Vagina (tissue), 2 donors: ENCODE measurements around the gene GALNT6. TPM values are rescaled to one million over a fixed set of nuclear protein-coding genes. Genes with fewer than 3 reads are reported as not detected.

Source experiments
- DNase-seq, 2 donors: peaks; one replicate each; pipeline ENCODE4 v3.0.0-alpha.2; 2017; ENCODE audit errors: extremely low spot score in 2 of 2
- H3K27ac ChIP-seq: fragments of 200-600 bp; sonication (generic); one replicate; pipeline ENCODE4 v1.5.1; 2019
- H3K27me3 ChIP-seq: fragments of 200-600 bp; sonication (generic); one replicate; pipeline ENCODE4 v1.5.1; 2019
- H3K36me3 ChIP-seq, 2 donors: fragments of 200-600 bp; sonication (generic); one replicate each; pipeline ENCODE4 v1.5.1; 2017 to 2019
- H3K4me1 ChIP-seq: fragments of 200-600 bp; sonication (generic); one replicate; pipeline ENCODE4 v1.5.1; 2019
- H3K4me3 ChIP-seq, 2 donors: fragments of 200-600 bp; sonication (generic); 1 replicate in 1 of 2; 2 replicates in 1 of 2; pipeline ENCODE4 v1.5.1; 2016 to 2019
- H3K9me3 ChIP-seq: fragments of 200-600 bp; sonication (generic); one replicate; pipeline ENCODE4 v1.5.1; 2019
- POLR2A ChIP-seq, 2 donors: fragments of 450-650 bp; IDR thresholded peaks; one replicate each; pipeline ENCODE4 v1.6.1; 2017; ENCODE audit warnings: antibody characterized with exemption in 2 of 2, mild to moderate bottlenecking in 2 of 2, moderate library complexity in 2 of 2
- POLR2AphosphoS5 ChIP-seq, 2 donors: sonication (generic); formaldehyde crosslinking; IDR thresholded peaks; one replicate each; pipeline ENCODE4 v1.9.0; 2017; ENCODE audit warnings: antibody characterized with exemption in 2 of 2, mild to moderate bottlenecking in 2 of 2, low read depth in 1 of 2; ENCODE audit not compliant: insufficient read depth in 1 of 2
- intact Hi-C: fragments of 100-400 bp; cut with DNase I; formaldehyde crosslinking; loops from one replicate; pipeline ENCODE4 v1.15.1; 2023
- total RNA-seq: library from RNA; depleted of rRNA; stranded (reverse); fragments of >200 nt; gene quantifications from one replicate; pipeline ENCODE4 v1.2.3, GENCODE V29; 2016
- TF ChIP-seq, protein P1 (sequence below), 3 experiments: fragments of 450-650 bp in 2 of 3; fragments of 200-600 bp in 1 of 3; sonication (generic) in 1 of 3; IDR thresholded peaks; one replicate each; pipeline ENCODE4 v1.5.1; 2017 to 2019; ENCODE audit warnings: antibody characterized with exemption in 3 of 3, mild to moderate bottlenecking in 2 of 3, moderate library complexity in 2 of 3

GALNT6 gene
- total RNA-seq, 1 donor from 2014 or later = 12.5 TPM

DNA sequence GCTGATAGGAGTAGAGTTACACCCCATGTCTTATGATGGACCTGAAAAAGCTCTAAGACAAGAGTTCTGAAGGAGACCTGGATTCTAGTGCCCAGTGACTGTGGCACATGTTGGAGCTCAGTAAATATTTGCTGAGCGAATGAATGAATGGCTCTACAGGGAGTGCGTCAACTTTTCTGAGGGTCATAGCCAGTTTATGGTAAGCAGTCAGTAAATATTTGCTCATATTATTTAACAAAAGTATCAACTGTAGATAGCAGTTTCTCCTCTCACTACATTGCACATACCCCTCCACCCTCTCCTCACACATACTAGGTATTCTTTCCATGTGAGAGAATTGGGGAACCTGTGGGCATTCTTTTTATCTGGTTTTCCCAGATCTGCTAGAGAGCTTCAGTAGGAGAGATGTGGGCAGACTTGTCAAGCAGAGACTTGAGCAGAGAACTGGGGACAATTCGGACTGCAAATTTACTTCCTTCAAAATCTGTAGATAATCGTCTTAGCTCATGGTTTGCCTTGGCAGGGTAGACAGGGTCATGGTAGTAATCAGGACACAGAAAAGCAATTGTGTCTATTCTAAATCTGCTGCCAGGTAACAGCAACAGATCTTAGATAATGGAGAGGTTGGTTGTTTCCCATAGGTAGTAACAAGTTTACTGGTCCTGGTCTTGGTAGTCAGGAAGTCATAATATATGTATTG is 39.1 kb upstream of the GALNT6 start:
- no peaks in the 10 kb centered on the region for H3K9me3 ChIP-seq
- no peaks in the 10 kb centered on the region for H3K4me1 ChIP-seq
- DNase-seq = no peak
- no peak overlapping the region for H3K4me3 ChIP-seq
- intact Hi-C loops = no loop called here
- no peak overlapping the region for H3K27ac ChIP-seq
- no peaks in the 10 kb centered on the region for H3K27me3 ChIP-seq
- TF ChIP-seq, protein P1, sequence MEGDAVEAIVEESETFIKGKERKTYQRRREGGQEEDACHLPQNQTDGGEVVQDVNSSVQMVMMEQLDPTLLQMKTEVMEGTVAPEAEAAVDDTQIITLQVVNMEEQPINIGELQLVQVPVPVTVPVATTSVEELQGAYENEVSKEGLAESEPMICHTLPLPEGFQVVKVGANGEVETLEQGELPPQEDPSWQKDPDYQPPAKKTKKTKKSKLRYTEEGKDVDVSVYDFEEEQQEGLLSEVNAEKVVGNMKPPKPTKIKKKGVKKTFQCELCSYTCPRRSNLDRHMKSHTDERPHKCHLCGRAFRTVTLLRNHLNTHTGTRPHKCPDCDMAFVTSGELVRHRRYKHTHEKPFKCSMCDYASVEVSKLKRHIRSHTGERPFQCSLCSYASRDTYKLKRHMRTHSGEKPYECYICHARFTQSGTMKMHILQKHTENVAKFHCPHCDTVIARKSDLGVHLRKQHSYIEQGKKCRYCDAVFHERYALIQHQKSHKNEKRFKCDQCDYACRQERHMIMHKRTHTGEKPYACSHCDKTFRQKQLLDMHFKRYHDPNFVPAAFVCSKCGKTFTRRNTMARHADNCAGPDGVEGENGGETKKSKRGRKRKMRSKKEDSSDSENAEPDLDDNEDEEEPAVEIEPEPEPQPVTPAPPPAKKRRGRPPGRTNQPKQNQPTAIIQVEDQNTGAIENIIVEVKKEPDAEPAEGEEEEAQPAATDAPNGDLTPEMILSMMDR (IDR thresholded peaks at IDR 0.05) = no peak
- TF ChIP-seq POLR2A (IDR thresholded peaks at IDR 0.05) (no peak), POLR2AphosphoS5 (IDR thresholded peaks at IDR 0.05; ENCODE audit: insufficient read depth in 1 of 2, low read depth in 1 of 2) (no peak)
- H3K36me3 ChIP-seq = no peaks in the 10 kb centered on the region

DNA sequence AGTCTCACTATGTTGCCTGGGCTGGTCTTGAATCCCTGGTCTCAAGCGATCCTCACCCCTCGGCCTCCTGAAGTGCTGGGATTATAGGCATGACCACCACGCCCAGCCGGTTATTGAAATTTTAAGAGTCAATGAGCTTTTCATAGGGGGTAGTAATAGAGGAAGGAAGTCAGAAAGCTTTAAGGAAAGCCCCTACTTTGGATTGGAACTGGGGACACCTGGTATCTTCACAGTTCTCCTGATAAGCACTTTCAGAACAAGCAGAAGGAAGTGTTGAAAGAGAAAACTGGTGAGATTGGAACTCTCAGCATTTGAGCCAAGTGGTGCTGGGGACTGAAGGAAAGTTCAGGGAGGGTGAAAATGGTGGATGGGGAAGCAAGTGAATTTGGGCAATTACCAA is 38.5 kb upstream of the GALNT6 start:
- no peaks in the 10 kb centered on the region for H3K9me3 ChIP-seq
- intact Hi-C loops = no loop called here
- no peak for DNase-seq
- no peak overlapping the region for H3K4me3 ChIP-seq
- no peaks in the 10 kb centered on the region for H3K36me3 ChIP-seq
- H3K27ac ChIP-seq = no peak overlapping the region
- peaks cover 6% of the 10 kb centered on the region for H3K4me1 ChIP-seq
- TF ChIP-seq POLR2A (IDR thresholded peaks at IDR 0.05) = no peak
- no peak for TF ChIP-seq POLR2AphosphoS5 (IDR thresholded peaks at IDR 0.05; ENCODE audit: insufficient read depth in 1 of 2, low read depth in 1 of 2)
- TF ChIP-seq, protein P1 (IDR thresholded peaks at IDR 0.05) = no peak
- no peaks in the 10 kb centered on the region for H3K27me3 ChIP-seq

DNA sequence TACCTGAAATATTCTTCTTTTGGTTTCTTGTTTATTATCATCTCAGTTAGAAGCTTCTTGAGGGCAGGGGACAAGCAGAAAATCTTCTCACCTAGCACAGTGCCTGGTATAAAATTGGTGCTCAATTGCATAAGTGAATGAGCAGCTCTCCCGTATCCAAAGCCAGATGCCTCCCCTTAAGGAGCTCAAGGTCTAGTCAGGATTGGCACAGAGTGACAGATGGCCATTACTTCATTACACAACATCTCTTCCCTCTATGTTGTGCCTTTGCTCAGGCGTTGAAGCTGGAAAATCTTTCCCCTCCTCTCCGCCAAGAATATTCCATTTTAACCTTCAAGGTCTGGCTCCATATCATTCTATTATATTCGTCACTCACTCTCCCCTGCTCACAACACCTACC is 37.0 kb upstream of the GALNT6 start:
- Histone ChIP-seq H3K27ac (no peak overlapping the region), H3K4me1 (peaks cover 12% of the 10 kb centered on the region), H3K27me3 (no peaks in the 10 kb centered on the region), H3K4me3 (no peak overlapping the region), H3K36me3 (no peaks in the 10 kb centered on the region), H3K9me3 (no peaks in the 10 kb centered on the region)
- no peak for DNase-seq
- TF ChIP-seq POLR2A (IDR thresholded peaks at IDR 0.05) = no peak
- intact Hi-C loops = no loop called here

DNA sequence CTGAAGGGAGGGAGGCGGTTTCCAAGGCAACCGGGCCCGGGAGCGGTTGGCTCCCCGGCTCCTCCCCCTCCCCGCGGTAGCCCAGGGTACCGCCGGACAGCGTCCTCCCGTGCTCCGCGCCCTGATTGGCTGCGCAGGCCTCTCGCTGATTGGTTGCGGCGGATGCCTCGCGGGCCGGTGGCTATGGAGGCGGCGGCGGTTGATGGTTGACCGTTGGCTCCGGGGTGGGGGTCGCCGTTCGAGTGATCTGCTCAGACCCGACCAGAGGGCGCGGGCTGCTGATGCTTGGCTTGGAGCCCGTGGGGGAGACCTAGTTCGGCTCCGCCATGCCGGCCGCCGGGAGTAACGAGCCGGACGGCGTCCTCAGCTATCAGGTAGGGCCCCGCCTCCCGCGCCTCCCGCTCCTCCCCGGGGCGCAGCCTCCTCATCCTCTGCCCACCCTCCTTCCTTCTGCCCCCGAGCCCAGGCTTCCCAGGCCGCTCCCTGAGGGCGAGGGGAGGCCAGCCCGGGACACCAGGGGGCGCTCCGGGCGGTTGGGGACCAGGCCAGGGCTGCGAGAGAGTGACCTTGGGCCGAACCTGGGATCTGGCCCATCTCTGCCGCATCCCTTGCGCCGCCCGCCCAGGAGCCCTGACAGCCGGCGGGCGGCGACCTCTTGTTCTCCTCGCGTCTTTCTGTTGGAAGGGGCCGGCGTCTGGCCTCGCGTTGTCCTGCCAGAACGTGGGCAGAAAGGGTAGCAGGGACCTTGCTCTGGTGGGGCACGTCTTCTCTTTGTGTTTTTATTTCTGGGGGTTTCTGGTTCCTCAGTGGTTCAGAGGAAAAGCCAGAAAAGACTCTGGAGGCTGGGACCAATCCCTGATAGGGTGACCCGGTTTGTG is 33.7 kb upstream of the GALNT6 start, which contains the start of gene SLC4A8:
TSS of gene SLC4A8 (plus strand) at position 170 of the 878 bp plus-strand sequence. CDS start at position 327, 157 bp downstream.
- intact Hi-C loops = no loop called here
- DNase-seq = no peak

DNA sequence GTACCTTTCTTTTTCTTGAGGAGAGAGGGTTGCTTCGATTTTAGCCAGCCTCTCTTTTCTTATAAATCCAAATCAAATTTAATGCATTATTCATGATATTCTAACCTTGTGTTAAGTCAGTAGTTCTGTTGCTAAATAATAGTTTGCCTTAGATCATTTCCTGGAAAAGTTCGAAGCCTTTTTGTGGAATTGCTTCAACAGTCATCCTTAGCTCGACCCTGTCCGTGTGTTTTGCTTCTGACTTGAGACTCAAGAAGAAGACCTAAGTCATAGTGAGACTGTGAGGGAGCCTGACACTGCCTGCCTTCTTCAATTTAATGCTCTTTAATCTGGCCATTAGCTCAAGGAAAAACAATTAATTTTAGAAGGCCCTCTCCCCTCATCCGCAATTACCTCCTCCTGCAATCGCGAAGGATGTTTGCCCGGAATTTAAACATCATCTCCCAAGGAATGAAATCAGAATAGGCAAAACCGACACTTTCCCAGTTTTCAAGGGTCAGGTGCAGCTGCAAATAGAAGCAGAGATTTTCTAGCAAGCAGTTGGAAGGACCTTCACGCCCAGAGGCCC is 33.0 kb upstream of the GALNT6 start:
- Histone ChIP-seq H3K4me3 (peak overlapping the region; percentile 54 to 59), H3K27me3 (no peaks in the 10 kb centered on the region), H3K9me3 (no peaks in the 10 kb centered on the region), H3K4me1 (peaks cover 12% of the 10 kb centered on the region), H3K36me3 (no peaks in the 10 kb centered on the region), H3K27ac (no peak overlapping the region)
- DNase-seq = no peak
- intact Hi-C loops = no loop called here
- TF ChIP-seq, protein P1 (IDR thresholded peaks at IDR 0.05) = no peak
- TF ChIP-seq POLR2AphosphoS5 (IDR thresholded peaks at IDR 0.05; ENCODE audit: insufficient read depth in 1 of 2, low read depth in 1 of 2) = no peak
- TF ChIP-seq POLR2A (IDR thresholded peaks at IDR 0.05) = no peak

More for the DNA sequence above, 33.7 kb upstream of the GALNT6 start, which contains the start of gene SLC4A8:
- Histone ChIP-seq H3K27me3 (no peaks in the 10 kb centered on the region), H3K4me3 (peak within 1 kb of the TSS; percentile 54 to 59), H3K36me3 (no peaks in the 10 kb centered on the region), H3K27ac (no peak within 1 kb of the TSS), H3K9me3 (no peaks in the 10 kb centered on the region), H3K4me1 (peaks cover 12% of the 10 kb centered on the region)
- TF ChIP-seq, protein P1 (IDR thresholded peaks at IDR 0.05) = peak in 1 of 3 experiments; percentile 11
- TF ChIP-seq POLR2AphosphoS5 (IDR thresholded peaks at IDR 0.05; ENCODE audit: insufficient read depth in 1 of 2, low read depth in 1 of 2) (no peak), POLR2A (IDR thresholded peaks at IDR 0.05) (no peak)
